Stimulated activated CD8-positive, alpha-beta memory T cell treated with anti-CD3 and anti-CD28 coated beads, Interleukin-15, amount 100 ng/mL, for 4 hours (primary cell): ENCODE results near the gene TMEM11.

Source experiments
- DNase-seq, 2 donors: peaks; one replicate each; pipeline ENCODE4 v3.0.0-alpha.2; 2020; ENCODE audit warnings: low read depth in 2 of 2

The TMEM11 gene

GRCh38 chr17:21163101-21163500 lies 50.9 kb downstream of the TMEM11 start:
- no peak for DNase-seq

GRCh38 chr17:21162394-21162775 lies 51.6 kb downstream of the TMEM11 start:
- DNase-seq: no peak

- DNase-seq: no peak
These were observed 52.2 kb downstream of the TMEM11 start for GRCh38 chr17:21161498-21162393.

GRCh38 chr17:21160401-21160800 lies 53.6 kb downstream of the TMEM11 start:
- no peak for DNase-seq

GRCh38 chr17:21157586-21158370 lies 56.2 kb downstream of the TMEM11 start:
- no peak for DNase-seq

- no peak for DNase-seq
These were observed 61.2 kb downstream of the TMEM11 start for GRCh38 chr17:21152731-21153130.

GRCh38 chr17:21149621-21150020 lies 64.3 kb downstream of the TMEM11 start:
- DNase-seq: no peak
